Measurements from ENCODE around the gene IPMK.

IPMK gene

GRCh38 chr10:58179238-58179637 is 88.5 kb downstream of the IPMK start:
- H3K27me3 ChIP-seq (ENCODE audit: insufficient read depth, low read length) = peaks cover under 1% of the 10 kb centered on the region; the same call in 1 of the 2 replicates
- H3K36me3 ChIP-seq (ENCODE audit: insufficient read depth, low read length) = no peaks in the 10 kb centered on the region
- H3K27ac ChIP-seq (ENCODE audit: low read depth, low read length) = no peak overlapping the region
- H3K4me1 ChIP-seq (ENCODE audit: control insufficient read depth, insufficient read depth, low read length, unreplicated experiment) = no peaks in the 10 kb centered on the region
- no peaks in the 10 kb centered on the region for H3K79me2 ChIP-seq (ENCODE audit: control insufficient read depth, insufficient read depth, low read length, unreplicated experiment)
- no peak overlapping the region for H3K4me3 ChIP-seq (ENCODE audit: low read depth, low read length)
- H2AFZ ChIP-seq (ENCODE audit: low read length, unreplicated experiment) = no peak overlapping the region

DNA sequence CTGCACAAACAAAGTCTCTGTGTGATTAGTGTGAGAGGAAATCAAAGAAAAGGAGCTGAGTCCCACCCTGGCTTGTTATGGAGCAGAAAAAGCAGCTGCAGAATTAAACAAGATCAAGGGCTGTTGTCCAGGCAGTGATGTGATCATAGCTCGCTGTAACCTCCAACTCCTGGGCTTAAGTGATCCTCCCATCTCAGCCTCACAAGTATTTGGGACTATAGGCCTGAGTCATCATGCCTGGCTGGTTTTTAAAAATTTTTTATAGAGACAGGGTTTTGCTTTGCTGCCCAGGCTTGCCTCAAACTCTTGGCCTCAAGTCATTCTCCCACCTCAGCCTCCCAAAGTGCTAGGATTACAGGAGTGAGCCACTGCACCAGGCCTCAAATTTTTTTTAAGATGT is 88.9 kb downstream of the IPMK start:
- Histone ChIP-seq H3K27me3 (ENCODE audit: insufficient read depth, low read length) (peaks cover 5% of the 10 kb centered on the region), H3K27ac (ENCODE audit: low read depth, low read length) (no peak overlapping the region), H3K36me3 (ENCODE audit: insufficient read depth, low read length) (no peaks in the 10 kb centered on the region), H3K4me1 (ENCODE audit: control insufficient read depth, insufficient read depth, low read length, unreplicated experiment) (no peaks in the 10 kb centered on the region), H3K4me3 (ENCODE audit: low read depth, low read length) (no peak overlapping the region), H3K79me2 (ENCODE audit: control insufficient read depth, insufficient read depth, low read length, unreplicated experiment) (no peaks in the 10 kb centered on the region), H2AFZ (ENCODE audit: low read length, unreplicated experiment) (no peak overlapping the region)

- Histone ChIP-seq H2AFZ (ENCODE audit: low read length, unreplicated experiment) (no peak overlapping the region), H3K79me2 (ENCODE audit: control insufficient read depth, insufficient read depth, low read length, unreplicated experiment) (no peaks in the 10 kb centered on the region), H3K27me3 (ENCODE audit: insufficient read depth, low read length) (peaks cover 18% of the 10 kb centered on the region), H3K4me1 (ENCODE audit: control insufficient read depth, insufficient read depth, low read length, unreplicated experiment) (no peaks in the 10 kb centered on the region), H3K27ac (ENCODE audit: low read depth, low read length) (no peak overlapping the region), H3K36me3 (ENCODE audit: insufficient read depth, low read length) (no peaks in the 10 kb centered on the region), H3K4me3 (ENCODE audit: low read depth, low read length) (no peak overlapping the region)
These were observed 90.2 kb downstream of the IPMK start for GRCh38 chr10:58177362-58177947.

DNA sequence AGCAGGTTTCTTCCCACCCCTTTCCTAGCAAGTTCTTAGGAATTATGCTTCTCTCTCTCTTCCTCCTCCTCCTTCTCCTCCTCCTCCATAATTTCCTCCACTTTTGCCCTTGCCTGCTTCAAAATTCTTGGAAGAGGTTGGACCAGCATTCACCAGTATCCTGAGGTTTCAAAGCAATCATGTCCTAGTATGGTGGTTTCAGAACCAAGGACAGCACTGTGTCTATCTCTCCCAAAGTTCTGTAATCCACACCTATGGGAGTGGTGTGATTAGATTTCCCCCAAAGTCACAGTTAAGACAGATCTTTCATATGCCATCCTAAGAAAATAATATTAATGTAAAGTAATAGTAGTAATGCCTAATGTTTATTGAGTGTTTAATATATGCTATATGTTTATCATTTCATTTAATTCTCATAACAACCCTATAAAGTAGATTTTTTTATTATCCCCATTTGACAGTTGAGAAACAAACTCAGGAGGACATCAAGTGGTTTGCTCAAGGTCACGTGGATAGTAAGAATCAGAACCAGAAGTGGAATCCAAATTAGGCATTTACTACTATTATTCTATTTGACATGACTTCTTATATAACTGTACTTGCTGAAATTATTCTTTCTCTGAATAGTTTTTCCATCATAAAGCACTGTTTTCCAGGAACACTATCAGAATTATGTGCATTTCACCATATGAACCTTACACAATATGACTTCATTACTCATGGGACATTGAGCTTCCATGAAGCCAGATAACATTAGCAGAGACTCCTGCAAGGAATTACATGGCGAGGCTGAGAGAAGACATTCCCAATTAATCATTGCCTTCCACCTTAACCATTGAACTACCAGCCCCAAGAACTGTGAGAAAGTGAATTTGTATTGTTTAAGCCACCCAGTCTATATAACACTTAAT is 91.4 kb downstream of the IPMK start:
- H3K4me3 ChIP-seq (ENCODE audit: low read depth, low read length) = no peak overlapping the region

GRCh38 chr10:58174831-58175230 is 92.9 kb downstream of the IPMK start:
- no peak overlapping the region for H3K4me3 ChIP-seq (ENCODE audit: low read depth, low read length)
- H3K27ac ChIP-seq (ENCODE audit: low read depth, low read length) = no peak overlapping the region
- no peaks in the 10 kb centered on the region for H3K36me3 ChIP-seq (ENCODE audit: insufficient read depth, low read length)
- H3K27me3 ChIP-seq (ENCODE audit: insufficient read depth, low read length) = peaks cover 30% of the 10 kb centered on the region
- H3K79me2 ChIP-seq (ENCODE audit: control insufficient read depth, insufficient read depth, low read length, unreplicated experiment) = no peaks in the 10 kb centered on the region
- H2AFZ ChIP-seq (ENCODE audit: low read length, unreplicated experiment) = no peak overlapping the region
- H3K4me1 ChIP-seq (ENCODE audit: control insufficient read depth, insufficient read depth, low read length, unreplicated experiment) = no peaks in the 10 kb centered on the region

More for the DNA sequence above, 91.4 kb downstream of the IPMK start:
- Histone ChIP-seq H3K79me2 (ENCODE audit: control insufficient read depth, insufficient read depth, low read length, unreplicated experiment) (no peaks in the 10 kb centered on the region), H3K36me3 (ENCODE audit: insufficient read depth, low read length) (no peaks in the 10 kb centered on the region), H2AFZ (ENCODE audit: low read length, unreplicated experiment) (no peak overlapping the region), H3K27me3 (ENCODE audit: insufficient read depth, low read length) (peaks cover 24% of the 10 kb centered on the region), H3K27ac (ENCODE audit: low read depth, low read length) (no peak overlapping the region), H3K4me1 (ENCODE audit: control insufficient read depth, insufficient read depth, low read length, unreplicated experiment) (no peaks in the 10 kb centered on the region)

DNA sequence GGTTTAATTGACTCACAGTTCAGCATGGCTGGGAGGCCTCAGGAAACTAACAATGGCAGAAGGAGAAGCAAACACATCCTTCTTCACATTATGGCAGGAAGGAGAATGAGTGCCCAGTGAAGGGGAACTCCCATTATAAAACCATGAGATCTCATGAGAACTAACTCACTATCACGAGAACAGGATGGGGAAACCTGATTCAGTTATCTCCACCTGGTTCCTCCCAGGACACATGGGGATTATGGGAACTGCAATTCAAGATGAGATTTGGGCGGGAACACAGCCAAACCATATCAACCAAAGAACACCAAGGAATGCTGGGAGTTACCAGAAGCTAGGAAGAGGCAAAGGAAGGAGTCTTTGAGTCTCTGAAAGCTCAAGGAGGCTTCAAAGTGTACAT is 94.3 kb downstream of the IPMK start:
- no peaks in the 10 kb centered on the region for H3K4me1 ChIP-seq (ENCODE audit: control insufficient read depth, insufficient read depth, low read length, unreplicated experiment)
- no peak overlapping the region for H3K4me3 ChIP-seq (ENCODE audit: low read depth, low read length)
- no peaks in the 10 kb centered on the region for H3K36me3 ChIP-seq (ENCODE audit: insufficient read depth, low read length)
- H2AFZ ChIP-seq (ENCODE audit: low read length, unreplicated experiment) = no peak overlapping the region
- H3K27me3 ChIP-seq (ENCODE audit: insufficient read depth, low read length) = peaks cover 42% of the 10 kb centered on the region
- H3K27ac ChIP-seq (ENCODE audit: low read depth, low read length) = no peak overlapping the region
- no peaks in the 10 kb centered on the region for H3K79me2 ChIP-seq (ENCODE audit: control insufficient read depth, insufficient read depth, low read length, unreplicated experiment)

DNA sequence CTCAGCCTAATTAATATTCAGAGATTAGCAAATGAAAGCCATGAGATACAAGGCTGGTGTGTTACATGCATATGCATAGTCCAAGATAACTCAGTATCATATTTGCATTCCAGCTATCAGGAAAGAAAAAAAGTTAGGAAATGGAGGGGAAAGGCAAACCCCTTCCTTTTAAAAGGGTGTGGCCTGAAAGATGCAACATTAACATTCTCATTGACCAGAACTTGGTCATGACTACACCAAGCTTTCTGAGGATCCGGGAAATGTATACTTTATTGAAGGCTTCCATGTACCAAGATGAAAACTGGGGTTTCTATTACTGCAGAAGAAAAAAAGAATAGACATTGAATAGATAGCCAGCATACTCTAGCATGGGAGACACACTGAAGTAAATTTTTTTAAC is 96.5 kb downstream of the IPMK start:
- H3K36me3 ChIP-seq (ENCODE audit: insufficient read depth, low read length) = no peaks in the 10 kb centered on the region
- peaks cover 49% of the 10 kb centered on the region for H3K27me3 ChIP-seq (ENCODE audit: insufficient read depth, low read length)
- H3K79me2 ChIP-seq (ENCODE audit: control insufficient read depth, insufficient read depth, low read length, unreplicated experiment) = no peaks in the 10 kb centered on the region
- no peaks in the 10 kb centered on the region for H3K4me1 ChIP-seq (ENCODE audit: control insufficient read depth, insufficient read depth, low read length, unreplicated experiment)
- H2AFZ ChIP-seq (ENCODE audit: low read length, unreplicated experiment) = no peak overlapping the region
- H3K27ac ChIP-seq (ENCODE audit: low read depth, low read length) = no peak overlapping the region
- H3K4me3 ChIP-seq (ENCODE audit: low read depth, low read length) = no peak overlapping the region

DNA sequence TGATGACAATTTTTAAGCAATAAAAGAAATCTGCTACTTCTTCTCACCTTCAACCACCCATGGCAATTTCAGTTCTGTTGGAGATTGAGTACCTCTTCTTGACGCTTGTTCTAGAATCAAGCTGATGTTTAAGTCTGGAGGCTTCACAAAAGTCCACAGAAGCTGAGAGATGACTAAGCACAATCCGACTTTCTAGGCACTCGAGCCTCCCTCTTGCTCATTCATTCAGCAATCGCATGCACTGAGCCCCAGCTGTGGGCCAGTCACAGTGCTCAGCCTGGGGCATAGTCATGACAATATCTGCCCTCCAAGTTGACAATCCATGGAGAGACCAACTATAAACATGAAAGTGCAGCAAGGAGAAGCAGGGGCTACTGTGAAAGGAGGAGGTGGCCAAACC is 103.2 kb downstream of the IPMK start:
- H3K4me3 ChIP-seq (ENCODE audit: low read depth, low read length) = no peak overlapping the region
- H3K79me2 ChIP-seq (ENCODE audit: control insufficient read depth, insufficient read depth, low read length, unreplicated experiment) = no peaks in the 10 kb centered on the region
- peaks cover 24% of the 10 kb centered on the region for H3K27me3 ChIP-seq (ENCODE audit: insufficient read depth, low read length)
- no peak overlapping the region for H2AFZ ChIP-seq (ENCODE audit: low read length, unreplicated experiment)
- H3K27ac ChIP-seq (ENCODE audit: low read depth, low read length) = no peak overlapping the region
- peaks cover 3% of the 10 kb centered on the region for H3K4me1 ChIP-seq (ENCODE audit: control insufficient read depth, insufficient read depth, low read length, unreplicated experiment)
- H3K36me3 ChIP-seq (ENCODE audit: insufficient read depth, low read length) = no peaks in the 10 kb centered on the region

DNA sequence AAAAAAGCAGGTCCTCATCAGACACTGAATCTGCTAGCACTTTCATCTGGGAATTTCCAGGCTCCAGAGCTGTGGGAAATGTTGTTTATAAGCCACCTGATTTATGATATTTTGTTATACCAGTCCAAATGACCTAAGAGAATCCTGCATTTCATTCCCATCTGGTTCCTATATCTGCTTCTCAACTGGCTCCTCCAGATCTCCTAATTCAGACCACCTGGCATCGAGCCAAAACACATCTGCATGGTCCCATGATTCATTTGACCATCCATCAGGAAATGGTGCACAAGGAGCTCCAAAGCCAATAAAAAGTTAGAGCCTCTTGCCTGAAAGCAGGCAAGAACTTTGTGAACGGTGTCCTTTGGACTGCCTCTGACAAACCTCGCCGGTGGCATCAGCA is 108.9 kb downstream of the IPMK start:
- Histone ChIP-seq H3K4me3 (ENCODE audit: low read depth, low read length) (no peak overlapping the region), H3K36me3 (ENCODE audit: insufficient read depth, low read length) (no peaks in the 10 kb centered on the region), H3K79me2 (ENCODE audit: control insufficient read depth, insufficient read depth, low read length, unreplicated experiment) (no peaks in the 10 kb centered on the region), H3K4me1 (ENCODE audit: control insufficient read depth, insufficient read depth, low read length, unreplicated experiment) (peaks cover 19% of the 10 kb centered on the region), H2AFZ (ENCODE audit: low read length, unreplicated experiment) (no peak overlapping the region), H3K27ac (ENCODE audit: low read depth, low read length) (no peak overlapping the region), H3K27me3 (ENCODE audit: insufficient read depth, low read length) (peaks cover 7% of the 10 kb centered on the region)

DNA sequence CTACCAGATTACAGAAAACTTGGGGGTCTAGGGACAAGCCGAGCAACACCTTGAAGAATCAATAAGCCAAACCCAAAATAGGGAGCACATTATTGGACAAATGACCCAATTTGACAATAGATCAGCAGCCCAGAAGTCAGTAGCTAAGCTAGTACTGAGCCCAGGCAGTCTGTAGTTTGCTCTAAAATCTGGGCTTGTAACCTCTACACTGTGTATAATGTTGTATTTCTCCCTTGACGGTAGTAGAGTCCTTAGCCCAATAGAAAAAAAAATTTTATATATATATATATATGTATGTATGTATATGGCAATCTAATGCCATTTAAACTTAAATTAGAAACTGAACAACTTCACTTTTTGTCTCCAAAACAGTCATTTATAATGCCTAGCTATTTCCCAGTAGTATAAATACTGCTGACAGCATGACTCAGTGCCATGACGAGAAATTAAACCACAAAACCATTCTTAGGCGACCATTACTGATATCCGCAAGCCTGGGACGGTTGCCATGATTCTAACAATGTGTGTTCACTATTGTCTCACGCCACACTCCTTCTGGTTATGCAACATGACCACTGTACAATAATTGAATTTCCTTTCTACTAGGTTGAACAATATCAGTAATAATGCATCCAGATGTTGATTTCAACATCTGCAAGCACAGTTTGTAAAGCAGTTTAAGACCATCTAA is 110.5 kb downstream of the IPMK start:
- H3K79me2 ChIP-seq (ENCODE audit: control insufficient read depth, insufficient read depth, low read length, unreplicated experiment) = no peaks in the 10 kb centered on the region
- peaks cover 19% of the 10 kb centered on the region for H3K4me1 ChIP-seq (ENCODE audit: control insufficient read depth, insufficient read depth, low read length, unreplicated experiment)
- no peak overlapping the region for H3K4me3 ChIP-seq (ENCODE audit: low read depth, low read length)
- H3K36me3 ChIP-seq (ENCODE audit: insufficient read depth, low read length) = no peaks in the 10 kb centered on the region
- peak overlapping the region; percentile 69 for H3K27ac ChIP-seq (ENCODE audit: low read depth, low read length)
- no peak overlapping the region for H2AFZ ChIP-seq (ENCODE audit: low read length, unreplicated experiment)
- H3K27me3 ChIP-seq (ENCODE audit: insufficient read depth, low read length) = peaks cover 15% of the 10 kb centered on the region

Data from ACC112 (cell line).